IMR-90 (cell line): Measurements from ENCODE around the gene SLC25A22. TPM values are rescaled to one million over a fixed set of nuclear protein-coding genes. Genes with fewer than 3 reads are reported as not detected.

Source experiments
- ATAC-seq: fragments of 200-7000 bp; cut with Tn5 transposase; 2 replicates; pipeline ENCODE4 v1.9.1; 2020; ENCODE audit warnings: low read depth, mild to moderate bottlenecking, moderate library complexity
- BruUV-seq: library from RNA; stranded (reverse); fragments of 400-500 nt; replicated peaks from 2 replicates; lab custom pipeline; 2021; lab: Mats Ljungman, UMichigan
- CTCF ChIA-PET: fragments of 300-600 bp; formaldehyde crosslinking; extraction: SDS; loops from one replicate; lab custom pipeline; 2021; ENCODE audit warnings: antibody characterized with exemption; lab: Yijun Ruan, JAX
- POLR2A ChIA-PET: fragments of 300-600 bp; sonication (Branson Sonifier 250); formaldehyde crosslinking; loops from one replicate; lab custom pipeline; 2022; ENCODE audit warnings: antibody characterized with exemption; ENCODE audit not compliant: unreplicated experiment; lab: Charles Lee
- DNase-seq: peaks from one replicate; pipeline ENCODE4 v3.0.0; 2013
- H2AFZ ChIP-seq: replicated peaks from 2 replicates; pipeline ENCODE3; 2013; ENCODE audit warnings: low read length, mild to moderate bottlenecking; ENCODE audit not compliant: poor library complexity
- H2AK5ac ChIP-seq: 2 replicates; pipeline ENCODE4 v1.6.1; 2013; ENCODE audit warnings: low read depth, low read length, inconsistent platforms
- H2AK9ac ChIP-seq: replicated peaks from 2 replicates; pipeline ENCODE3; 2013; ENCODE audit warnings: mild to moderate bottlenecking, low read depth, low read length, moderate library complexity; ENCODE audit not compliant: poor library complexity
- H2BK120ac ChIP-seq: 2 replicates; pipeline ENCODE4 v1.6.1; 2013; ENCODE audit warnings: low read depth, low read length, inconsistent platforms
- H2BK15ac ChIP-seq: 3 replicates; pipeline ENCODE4 v1.6.1; 2013; ENCODE audit warnings: low read depth, low read length, inconsistent platforms
- H2BK20ac ChIP-seq: 2 replicates; pipeline ENCODE4 v1.6.1; 2013; ENCODE audit warnings: low read depth, mild to moderate bottlenecking, inconsistent platforms, low read length, moderate library complexity
- H2BK5ac ChIP-seq: 2 replicates; pipeline ENCODE4 v1.6.1; 2013; ENCODE audit warnings: mild to moderate bottlenecking, low read depth, low read length, inconsistent platforms; ENCODE audit not compliant: poor library complexity, severe bottlenecking
- H3K14ac ChIP-seq: replicated peaks from 2 replicates; pipeline ENCODE4 v1.6.1; 2013; ENCODE audit warnings: low read depth, low read length, inconsistent platforms
- H3K18ac ChIP-seq: 2 replicates; pipeline ENCODE4 v1.6.1; 2013; ENCODE audit warnings: low read depth, low read length, control low read depth
- H3K23ac ChIP-seq: 2 replicates; pipeline ENCODE4 v1.6.1; 2013; ENCODE audit warnings: low read depth, low read length, inconsistent platforms
- H3K27ac ChIP-seq: 2 replicates; pipeline ENCODE4 v1.5.1; 2013; ENCODE audit warnings: mild to moderate bottlenecking, control low read depth, low read length; ENCODE audit not compliant: insufficient read depth
- H3K27me3 ChIP-seq: 2 replicates; pipeline ENCODE4 v1.6.1; 2013; ENCODE audit warnings: low read length; ENCODE audit not compliant: control insufficient read depth, insufficient read depth
- H3K36me3 ChIP-seq: 2 replicates; pipeline ENCODE4 v1.6.1; 2013; ENCODE audit warnings: low read length, mixed read lengths; ENCODE audit not compliant: control insufficient read depth, insufficient read depth
- H3K4ac ChIP-seq: 2 replicates; pipeline ENCODE4 v1.6.1; 2013; ENCODE audit warnings: low read depth, low read length, inconsistent platforms
- H3K4me1 ChIP-seq: 2 replicates; pipeline ENCODE4 v1.6.1; 2013; ENCODE audit warnings: low read length, mixed read lengths; ENCODE audit not compliant: control insufficient read depth, insufficient read depth
- H3K4me2 ChIP-seq: 2 replicates; pipeline ENCODE4 v1.6.1; 2013; ENCODE audit warnings: low read depth, mild to moderate bottlenecking, control low read depth, low read length, moderate library complexity
- H3K4me3 ChIP-seq: 2 replicates; pipeline ENCODE4 v1.5.1; 2013; ENCODE audit warnings: low read depth, mild to moderate bottlenecking, control low read depth, low read length, moderate library complexity; ENCODE audit not compliant: insufficient read depth
- H3K56ac ChIP-seq: 2 replicates; pipeline ENCODE4 v1.6.1; 2013; ENCODE audit warnings: low read length, inconsistent platforms; ENCODE audit not compliant: insufficient read depth; ENCODE audit errors: extremely low read depth
- H3K79me1 ChIP-seq, 2 experiments: 2 replicates each; pipeline ENCODE4 v1.6.1; 2013; ENCODE audit warnings: low read length in 2 of 2, inconsistent platforms in 1 of 2, low read depth in 1 of 2
- H3K9ac ChIP-seq: 2 replicates; pipeline ENCODE4 v1.6.1; 2013; ENCODE audit warnings: low read depth, low read length, control low read depth
- H3K9me1 ChIP-seq: 2 replicates; pipeline ENCODE4 v1.6.1; 2013; ENCODE audit warnings: low read length, inconsistent platforms; ENCODE audit not compliant: insufficient read depth
- H3K9me3 ChIP-seq: 2 replicates; pipeline ENCODE4 v1.6.1; 2013; ENCODE audit warnings: low read length; ENCODE audit not compliant: control insufficient read depth, insufficient read depth
- H4K20me1 ChIP-seq: 2 replicates; pipeline ENCODE4 v1.6.1; 2013; ENCODE audit warnings: low read length, inconsistent platforms; ENCODE audit not compliant: insufficient read depth
- H4K5ac ChIP-seq: 2 replicates; pipeline ENCODE4 v1.6.1; 2013; ENCODE audit warnings: mild to moderate bottlenecking, low read depth, low read length, control low read depth
- H4K8ac ChIP-seq, 2 experiments: 2 replicates each; pipeline ENCODE4 v1.6.1; 2013; ENCODE audit warnings: low read depth in 2 of 2, low read length in 2 of 2, control low read depth in 1 of 2, inconsistent platforms in 1 of 2
- H4K91ac ChIP-seq: 2 replicates; pipeline ENCODE4 v1.6.1; 2013; ENCODE audit warnings: low read depth, low read length, inconsistent platforms; ENCODE audit not compliant: insufficient read depth
- BHLHE40 ChIP-seq: fragments of 150-350 bp; IDR thresholded peaks from 2 replicates; pipeline ENCODE4 v1.6.1; 2016; ENCODE audit warnings: mild to moderate bottlenecking, low read depth, low read length
- CEBPB ChIP-seq: IDR thresholded peaks from 2 replicates; pipeline ENCODE4 v1.6.1; 2012; ENCODE audit warnings: low read depth, low read length, improper control_type of control experiment
- CHD1 ChIP-seq: IDR thresholded peaks from 2 replicates; pipeline ENCODE4 v1.6.1; 2012; ENCODE audit warnings: low read depth, low read length, improper control_type of control experiment
- CTCF ChIP-seq: conservative IDR thresholded peaks from 2 replicates; pipeline ENCODE4 v1.5.1; 2012; ENCODE audit warnings: mild to moderate bottlenecking, low read depth, low read length, improper control_type of control experiment
- ELK1 ChIP-seq: fragments of 150-350 bp; IDR thresholded peaks from 2 replicates; pipeline ENCODE4 v1.6.1; 2016; ENCODE audit warnings: low read depth, mild to moderate bottlenecking, low read length, moderate library complexity, borderline replicate concordance
- MAFK ChIP-seq: IDR thresholded peaks from 2 replicates; pipeline ENCODE4 v1.6.1; 2012; ENCODE audit warnings: low read depth, low read length, improper control_type of control experiment
- MAZ ChIP-seq: IDR thresholded peaks from 2 replicates; pipeline ENCODE4 v1.6.1; 2012; ENCODE audit warnings: low read depth, mild to moderate bottlenecking, low read length, improper control_type of control experiment, moderate library complexity, borderline replicate concordance
- NFE2L2 ChIP-seq: fragments of 150-350 bp; IDR thresholded peaks from 2 replicates; pipeline ENCODE4 v1.6.1; 2016; ENCODE audit warnings: low read depth, mild to moderate bottlenecking, low read length
- RAD21 ChIP-seq: IDR thresholded peaks from 2 replicates; pipeline ENCODE4 v1.6.1; 2012; ENCODE audit warnings: low read length, improper control_type of control experiment
- RFX5 ChIP-seq: IDR thresholded peaks from 2 replicates; pipeline ENCODE4 v1.8.0; 2012; ENCODE audit warnings: low read depth, mild to moderate bottlenecking, low read length, moderate library complexity
- SMC3 ChIP-seq: fragments of 150-350 bp; IDR thresholded peaks from 2 replicates; pipeline ENCODE4 v1.6.1; 2016; ENCODE audit warnings: low read depth, mild to moderate bottlenecking, antibody characterized with exemption, low read length, moderate library complexity
- USF2 ChIP-seq: fragments of 150-350 bp; IDR thresholded peaks from 2 replicates; pipeline ENCODE4 v1.6.1; 2017; ENCODE audit warnings: mild to moderate bottlenecking, antibody characterized with exemption, low read length, low read depth
- WGBS, 2 experiments: methylation state at CpG; one replicate each; pipeline versions ENCODE4 v1.1.5 to v1.1.7; 2013; ENCODE audit warnings: missing lambda C conversion rate in 2 of 2; ENCODE audit not compliant: insufficient read length in 1 of 2; ENCODE audit errors: extremely low coverage in 2 of 2; 5-methylcytosine and 5-hydroxymethylcytosine counted together
- dilution Hi-C: fragments of 300-500 bp; cut with HindIII; formaldehyde crosslinking; loops from one replicate; pipeline ENCODE4 v1.14.3; 2018; ENCODE audit warnings: low sequenced_read_pairs; ENCODE audit not compliant: unreplicated experiment
- in situ Hi-C: fragments of 300-500 bp; cut with MboI; formaldehyde crosslinking; loops from 3 replicates; pipeline ENCODE4 v1.14.3; 2019; ENCODE audit warnings: low sequenced_read_pairs, inconsistent platforms, mixed read lengths
- intact Hi-C: fragments of 100-400 bp; cut with micrococcal nuclease; formaldehyde crosslinking; loops from 2 replicates; pipeline ENCODE4 v1.10.0; 2022
- polyA plus RNA-seq, 3 experiments: library from polyadenylated mRNA; depleted of rRNA; stranded (reverse); fragments of >200 nt; gene quantifications; 2 replicates each; pipeline ENCODE4 v1.2.3, GENCODE V29; 2012; ENCODE audit warnings: low replicate concordance in 1 of 3
- total RNA-seq: library from RNA; depleted of rRNA; stranded (reverse); fragments of >200 nt; gene quantifications from 2 replicates; pipeline ENCODE4 v1.2.3, GENCODE V29; 2012

SLC25A22 gene
- total and polyA plus RNA-seq, 2 of the 4 experiments (the other 2 are of a cell fraction) = 8.2 to 41.3 TPM

- Histone ChIP-seq H4K20me1 (peaks cover 26% of the 10 kb centered on the region), H2BK5ac (peak overlapping the region; percentile 56), H3K9me1 (peaks cover 6% of the 10 kb centered on the region; the same call in 1 of the 2 replicates), H3K9me3 (no peaks in the 10 kb centered on the region), H3K27ac (no peak overlapping the region), H3K27me3 (peaks cover 6% of the 10 kb centered on the region; the same call in 1 of the 2 replicates), H3K18ac (no peak overlapping the region), H2BK20ac (no peak overlapping the region), H2AK5ac (peak overlapping the region; percentile 24; the same call in 1 of the 2 replicates), H3K79me1 (peaks cover 3 to 13% of the 10 kb centered on the region in 2 experiments), H4K8ac (peak overlapping the region; percentile 87 to 95; a peak in 2 of 4 replicates), H3K23ac (0 out of 2 replicates have a peak overlapping the region, but pooled peaks have one; percentile 34), H3K4me1 (peaks cover 25% of the 10 kb centered on the region), H3K4me3 (no peak overlapping the region), H4K5ac (no peak overlapping the region; the same call in 1 of the 2 replicates), H2AFZ (peak overlapping the region; percentile 90), H4K91ac (peak overlapping the region; percentile 71), H3K36me3 (peaks cover 18% of the 10 kb centered on the region; the same call in 1 of the 2 replicates), H3K14ac (0 out of 2 replicates have a peak overlapping the region, but pooled peaks have one; percentile 39), H3K9ac (no peak overlapping the region), H2BK120ac (peak overlapping the region; percentile 18; the same call in 1 of the 2 replicates), H3K4ac (peak overlapping the region; percentile 43), H3K4me2 (no peak overlapping the region), H2AK9ac (peak overlapping the region; percentile 31), H3K56ac (no peak overlapping the region), H2BK15ac (no peak overlapping the region)
- no TSS peak for BruUV-seq
- intact Hi-C loops (no loop called here), dilution Hi-C loops (no loop called here), in situ Hi-C loops (no loop called here)
- ChIA-PET POLR2A (no interaction called here), CTCF (no interaction called here)
- ATAC-seq (no peak), DNase-seq (no peak)
- 62% methylated on average over 6 of the region's 21 CpGs; no CpG with 5 or more reads in 1 of the 2 experiments for WGBS, 2 experiments
- TF ChIP-seq RFX5 (no peak), MAZ (no peak), CTCF (no peak), CEBPB (no peak), CHD1 (no peak), BHLHE40 (no peak), SMC3 (no peak), RAD21 (no peak), USF2 (no peak), MAFK (no peak), NFE2L2 (no peak), ELK1 (no peak)
These were observed 30.6 kb upstream of the SLC25A22 start for GRCh38 chr11:828506-829175.
